Adrenal gland (tissue), 12 donors: ENCODE results near the gene PBX2. TPM values are rescaled to one million over a fixed set of nuclear protein-coding genes. Genes with fewer than 3 reads are reported as not detected.

Experiments used
- DNase-seq, 7 donors: peaks; one replicate each; pipeline ENCODE4 v3.0.0-alpha.2; 2019 to 2020
- H3K27ac ChIP-seq, 5 donors: fragments of 200-600 bp; sonication (generic) in 4 of 5; 1 replicate in 3 of 5; 2 replicates in 2 of 5; pipeline versions ENCODE4 v1.5.1 to v1.8.0; 2016 to 2020; ENCODE audit warnings: mild to moderate bottlenecking in 1 of 5
- H3K27me3 ChIP-seq: fragments of 200-600 bp; 2 replicates; pipeline ENCODE4 v1.8.0; 2021
- H3K36me3 ChIP-seq, 2 donors: fragments of 200-600 bp; replicated peaks in 1 of 2; 1 replicate in 1 of 2; 2 replicates in 1 of 2; pipeline versions ENCODE4 v1.5.1 to v1.8.0; 2018 to 2022
- H3K4me1 ChIP-seq, 2 donors: fragments of 200-600 bp; replicated peaks in 1 of 2; 1 replicate in 1 of 2; 2 replicates in 1 of 2; pipeline versions ENCODE4 v1.5.1 to v1.8.0; 2018 to 2021
- H3K4me3 ChIP-seq, 4 donors: fragments of 200-600 bp; sonication (generic) in 3 of 4; one replicate each; pipeline ENCODE4 v1.5.1; 2016 to 2018
- H3K9me3 ChIP-seq, 3 donors: fragments of 200-600 bp; sonication (generic) in 1 of 3; replicated peaks in 1 of 3; 1 replicate in 2 of 3; 2 replicates in 1 of 3; pipeline versions ENCODE4 v1.5.1 to v1.8.0; 2016 to 2021
- POLR2A ChIP-seq, 2 donors: fragments of 450-650 bp; IDR thresholded peaks; one replicate each; pipeline ENCODE4 v1.6.1; 2017; ENCODE audit warnings: antibody characterized with exemption in 2 of 2, mild to moderate bottlenecking in 2 of 2, moderate library complexity in 1 of 2
- intact Hi-C, 2 donors: fragments of 100-400 bp; cut with DNase I; formaldehyde crosslinking; loops; one replicate each; pipeline versions ENCODE4 v1.14.1 to v1.15.0; 2022 to 2023
- microRNA-seq, 3 donors: library from miRNA; unstranded; fragments of <30 nt; microRNA quantifications; one replicate each; pipeline ENCODE4, GENCODE V29; 2017 to 2020
- polyA plus RNA-seq, 3 donors: library from polyadenylated mRNA; stranded (reverse); fragments of 200-250 nt in 2 of 3; fragments of 350-450 nt in 1 of 3; fragmentation: Illumina TruSeq in 1 of 3; extraction: RNeasy Lipid Tissue Mini Kit (QIAGEN cat#74804) in 1 of 3; gene quantifications; one replicate each; pipeline ENCODE4 v1.2.3, GENCODE V29; 2013 to 2014
- small RNA-seq, 2 donors: library from RNA; depleted of rRNA; stranded (forward); fragments of <200 nt; gene quantifications; one replicate each; pipeline ENCODE3, GENCODE V24; 2016
- total RNA-seq, 9 donors: library from RNA; depleted of rRNA in 4 of 9; stranded (reverse); fragments of >200 nt in 4 of 9; fragments of 120-200 nt in 1 of 9; fragmentation: NEBNext Ultra II Directional in 1 of 9; extraction: Animal tissue kit (Norgen Biotek cat#: 25700) in 1 of 9; gene quantifications; one replicate each; pipeline versions ENCODE4 v1.1.0 to v1.2.4, GENCODE V29; 2013 to 2023
- TF ChIP-seq, protein P1 (sequence below), 6 experiments: fragments of 450-650 bp in 4 of 6; fragments of 200-600 bp in 2 of 6; sonication (generic) in 1 of 6; IDR thresholded peaks; 1 replicate in 5 of 6; 2 replicates in 1 of 6; pipeline versions ENCODE4 v1.5.1 to v1.8.0; 2016 to 2021; ENCODE audit warnings: antibody characterized with exemption in 6 of 6, mild to moderate bottlenecking in 2 of 6, moderate library complexity in 1 of 6
- donor health status: healthy with polysubstance abuse.
- donor health status: Bipolar disorder and iron deficiency.
- donor health status: DM: yes; HTN: yes; CAD: no.
- donor health status: DM: no; HTN: no; CAD: no.
- donor health status: DM: no; HTN: no; CAD: no.
- donor health status: DM: yes; HTN: yes; CAD: no.

The PBX2 gene
- total and polyA plus RNA-seq, 12 donors: 34.4 to 211 (median 61.3) TPM

DNA sequence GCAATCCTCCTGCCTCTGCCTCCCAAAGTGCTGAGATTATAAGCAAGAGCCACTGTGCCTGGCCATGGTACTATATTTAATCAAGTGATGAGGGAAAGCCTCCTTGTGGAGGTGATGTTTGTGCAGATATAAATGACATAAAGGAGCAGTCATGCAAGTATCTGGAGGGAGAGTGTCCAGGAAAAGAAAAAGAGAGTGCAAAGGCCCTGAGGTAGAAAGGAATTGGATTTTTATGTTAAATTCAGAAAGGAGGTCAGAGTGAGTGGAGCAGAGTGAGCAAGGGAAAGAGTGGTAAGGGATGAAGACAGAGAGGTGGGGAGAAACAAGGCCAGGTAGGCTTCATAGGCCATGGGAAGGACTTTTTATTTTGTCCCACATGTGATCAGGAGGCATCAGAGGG is 52.5 kb downstream of the PBX2 start:
- DNase-seq: no peak
- Histone ChIP-seq H3K27me3 (no peaks in the 10 kb centered on the region), H3K4me3 (no peak overlapping the region), H3K4me1 (peaks cover 0 to 6% of the 10 kb centered on the region in 2 donors), H3K9me3 (no peaks in the 10 kb centered on the region), H3K27ac (no peak overlapping the region), H3K36me3 (no peaks in the 10 kb centered on the region)
- TF ChIP-seq POLR2A (IDR thresholded peaks at IDR 0.05): no peak
- TF ChIP-seq, protein P1, sequence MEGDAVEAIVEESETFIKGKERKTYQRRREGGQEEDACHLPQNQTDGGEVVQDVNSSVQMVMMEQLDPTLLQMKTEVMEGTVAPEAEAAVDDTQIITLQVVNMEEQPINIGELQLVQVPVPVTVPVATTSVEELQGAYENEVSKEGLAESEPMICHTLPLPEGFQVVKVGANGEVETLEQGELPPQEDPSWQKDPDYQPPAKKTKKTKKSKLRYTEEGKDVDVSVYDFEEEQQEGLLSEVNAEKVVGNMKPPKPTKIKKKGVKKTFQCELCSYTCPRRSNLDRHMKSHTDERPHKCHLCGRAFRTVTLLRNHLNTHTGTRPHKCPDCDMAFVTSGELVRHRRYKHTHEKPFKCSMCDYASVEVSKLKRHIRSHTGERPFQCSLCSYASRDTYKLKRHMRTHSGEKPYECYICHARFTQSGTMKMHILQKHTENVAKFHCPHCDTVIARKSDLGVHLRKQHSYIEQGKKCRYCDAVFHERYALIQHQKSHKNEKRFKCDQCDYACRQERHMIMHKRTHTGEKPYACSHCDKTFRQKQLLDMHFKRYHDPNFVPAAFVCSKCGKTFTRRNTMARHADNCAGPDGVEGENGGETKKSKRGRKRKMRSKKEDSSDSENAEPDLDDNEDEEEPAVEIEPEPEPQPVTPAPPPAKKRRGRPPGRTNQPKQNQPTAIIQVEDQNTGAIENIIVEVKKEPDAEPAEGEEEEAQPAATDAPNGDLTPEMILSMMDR (IDR thresholded peaks at IDR 0.05): no peak
- intact Hi-C loops: no loop called here

Small RNA genes within 50 kb of the gene (microRNA-seq; reads per million reads assigned to microRNA genes)
- gene MIR6721 (3.4 to 4.0 (median 4.0) reads per million in 3 donors), gene MIR6833 (0 to 0.28 (median 0) reads per million in 3 donors)

Small RNA genes within 50 kb of the gene (small RNA-seq; reads per million reads assigned to genes)
- gene AL662884.1 (0 reads per million in 2 donors), gene MIR6833 (0 reads per million in 2 donors)

Other genes with a start within 250 kb of the PBX2 start
- 100 to 1,000 TPM in 2 of 9 donors, 10 to 100 TPM in 6, under 1 TPM in 1; 0.78 to 166 (median 23.2) TPM for gene CFB, start 244.1 kb downstream of the PBX2 start, total RNA-seq
- 10 to 100 TPM; 10.2 to 76.4 (median 60.6) TPM for gene CFB, start 244.1 kb downstream of the PBX2 start, polyA plus RNA-seq
- gene NELFE, start 231.2 kb downstream of the PBX2 start, total RNA-seq: 100 to 1,000 TPM in 3 of 9 donors, 10 to 100 TPM in 6; 64.4 to 107 (median 94.5) TPM
- gene NELFE, start 231.2 kb downstream of the PBX2 start, polyA plus RNA-seq: 100 to 1,000 TPM in 2 of 3 donors, 10 to 100 TPM in 1; 89.9 to 117 (median 106) TPM
- gene SKIC2, start 231.0 kb downstream of the PBX2 start, total RNA-seq: 100 to 1,000 TPM in 4 of 9 donors, 10 to 100 TPM in 5; 29.9 to 231 (median 80.4) TPM
- 100 to 1,000 TPM in 2 of 3 donors, 10 to 100 TPM in 1; 38.8 to 330 (median 243) TPM for gene SKIC2, start 231.0 kb downstream of the PBX2 start, polyA plus RNA-seq
- 10 to 100 TPM; 19.9 to 57.1 (median 44.6) TPM for gene DXO, start 218.1 kb downstream of the PBX2 start, total RNA-seq
- 100 to 1,000 TPM in 1 of 3 donors, 10 to 100 TPM in 2; 38.7 to 102 (median 83.7) TPM for gene DXO, start 218.1 kb downstream of the PBX2 start, polyA plus RNA-seq
- gene C4A, start 208.1 kb downstream of the PBX2 start, total RNA-seq: 1,000 to 10,000 TPM in 6 of 9 donors, 100 to 1,000 TPM in 3; 547 to 2,285 (median 1,171) TPM
- gene C4A, start 208.1 kb downstream of the PBX2 start, polyA plus RNA-seq: 1,000 to 10,000 TPM in 1 of 3 donors, 100 to 1,000 TPM in 2; 212 to 1,408 (median 665) TPM
- 1,000 to 10,000 TPM in 7 of 9 donors, 100 to 1,000 TPM in 2; 948 to 5,092 (median 1,365) TPM for gene C4B, start 175.4 kb downstream of the PBX2 start, total RNA-seq
- gene C4B, start 175.4 kb downstream of the PBX2 start, polyA plus RNA-seq: 1,000 to 10,000 TPM in 1 of 3 donors, 100 to 1,000 TPM in 2; 236 to 1,852 (median 796) TPM
- 1,000 to 10,000 TPM in 8 of 9 donors, 100 to 1,000 TPM in 1; 780 to 6,352 (median 2,415) TPM for gene CYP21A2, start 151.8 kb downstream of the PBX2 start, total RNA-seq
- 1,000 to 10,000 TPM in 2 of 3 donors, 100 to 1,000 TPM in 1; 528 to 4,039 (median 2,532) TPM for gene CYP21A2, start 151.8 kb downstream of the PBX2 start, polyA plus RNA-seq
- 100 to 1,000 TPM; 105 to 403 (median 213) TPM for gene TNXB, start 80.9 kb downstream of the PBX2 start, total RNA-seq
- 100 to 1,000 TPM in 2 of 3 donors, 10 to 100 TPM in 1; 19.6 to 506 (median 248) TPM for gene TNXB, start 80.9 kb downstream of the PBX2 start, polyA plus RNA-seq
- gene ATF6B, start 62.0 kb downstream of the PBX2 start, total RNA-seq: 100 to 1,000 TPM in 2 of 9 donors, 10 to 100 TPM in 7; 17.7 to 109 (median 35.7) TPM
- gene ATF6B, start 62.0 kb downstream of the PBX2 start, polyA plus RNA-seq: 100 to 1,000 TPM in 1 of 3 donors, 10 to 100 TPM in 2; 42.3 to 136 (median 67.3) TPM
- 1 to 10 TPM; 1.6 to 8.9 (median 5.9) TPM for gene FKBPL, start 59.9 kb downstream of the PBX2 start, total RNA-seq
- 1 to 10 TPM; 4.9 to 6.1 (median 6.0) TPM for gene FKBPL, start 59.9 kb downstream of the PBX2 start, polyA plus RNA-seq
- gene PRRT1, start 38.3 kb downstream of the PBX2 start, total RNA-seq: 1 to 10 TPM in 6 of 9 donors, under 1 TPM in 2, not detected in 1; 0.22 to 4.8 (median 2.0) TPM
- 10 to 100 TPM in 2 of 3 donors, 1 to 10 TPM in 1; 1.6 to 26.0 (median 14.7) TPM for gene PRRT1, start 38.3 kb downstream of the PBX2 start, polyA plus RNA-seq
- 10 to 100 TPM; 10.4 to 33.6 (median 30.1) TPM for gene PPT2, start 36.1 kb downstream of the PBX2 start, total RNA-seq
- gene PPT2, start 36.1 kb downstream of the PBX2 start, polyA plus RNA-seq: 10 to 100 TPM; 15.8 to 19.9 (median 16.5) TPM
- gene EGFL8, start 25.6 kb downstream of the PBX2 start, total RNA-seq: 10 to 100 TPM in 3 of 9 donors, 1 to 10 TPM in 6; 1.3 to 22.1 (median 8.7) TPM
- gene EGFL8, start 25.6 kb downstream of the PBX2 start, polyA plus RNA-seq: 100 to 1,000 TPM in 1 of 3 donors, 10 to 100 TPM in 1, 1 to 10 TPM in 1; 4.6 to 103 (median 54.4) TPM
- gene AGPAT1, start 14.1 kb downstream of the PBX2 start, total RNA-seq: 10 to 100 TPM; 51.9 to 91.9 (median 66.9) TPM
- 10 to 100 TPM; 63.5 to 75.8 (median 70.1) TPM for gene AGPAT1, start 14.1 kb downstream of the PBX2 start, polyA plus RNA-seq
- 100 to 1,000 TPM in 7 of 9 donors, 10 to 100 TPM in 2; 90.6 to 146 (median 115) TPM for gene RNF5, start 11.8 kb downstream of the PBX2 start, total RNA-seq
- gene RNF5, start 11.8 kb downstream of the PBX2 start, polyA plus RNA-seq: 100 to 1,000 TPM in 1 of 3 donors, 10 to 100 TPM in 2; 47.2 to 120 (median 93.2) TPM
- 1 to 10 TPM in 8 of 9 donors, not detected in 1; 1.4 to 9.7 (median 3.1) TPM for gene AGER, start 5.9 kb downstream of the PBX2 start, total RNA-seq
- gene AGER, start 5.9 kb downstream of the PBX2 start, polyA plus RNA-seq: 10 to 100 TPM in 2 of 3 donors, 1 to 10 TPM in 1; 1.7 to 63.9 (median 18.1) TPM
- gene GPSM3, start 2.4 kb upstream of the PBX2 start, total RNA-seq: 10 to 100 TPM in 8 of 9 donors, 1 to 10 TPM in 1; 3.8 to 40.3 (median 17.6) TPM
- gene GPSM3, start 2.4 kb upstream of the PBX2 start, polyA plus RNA-seq: 10 to 100 TPM in 2 of 3 donors, 1 to 10 TPM in 1; 4.8 to 32.2 (median 15.9) TPM
- gene NOTCH4, start 33.9 kb upstream of the PBX2 start, total RNA-seq: 10 to 100 TPM in 8 of 9 donors, 1 to 10 TPM in 1; 7.1 to 34.4 (median 17.6) TPM
- 100 to 1,000 TPM in 1 of 3 donors, 10 to 100 TPM in 1, 1 to 10 TPM in 1; 9.1 to 136 (median 54.2) TPM for gene NOTCH4, start 33.9 kb upstream of the PBX2 start, polyA plus RNA-seq
- not detected for gene TSBP1, start 181.7 kb upstream of the PBX2 start, total RNA-seq
- gene TSBP1, start 181.7 kb upstream of the PBX2 start, polyA plus RNA-seq: not detected
- under 1 TPM in 1 of 9 donors, not detected in 8; 0.31 TPM for gene BTNL2, start 217.0 kb upstream of the PBX2 start, total RNA-seq
- not detected for gene BTNL2, start 217.0 kb upstream of the PBX2 start, polyA plus RNA-seq
- gene HLA-DRA, start 249.7 kb upstream of the PBX2 start, total RNA-seq: 1,000 to 10,000 TPM in 1 of 9 donors, 100 to 1,000 TPM in 7, 10 to 100 TPM in 1; 36.8 to 1,447 (median 612) TPM
- 100 to 1,000 TPM; 101 to 572 (median 129) TPM for gene HLA-DRA, start 249.7 kb upstream of the PBX2 start, polyA plus RNA-seq